A549 (cell line): ENCODE measurements around the gene SRC. TPM values are rescaled to one million over a fixed set of nuclear protein-coding genes. Genes with fewer than 3 reads are reported as not detected.

Experiments used
- ATAC-seq, 2 experiments: fragments of 200-7000 bp in 1 of 2; fragments of >200 bp in 1 of 2; cut with Nextera tagmentation in 1 of 2; cut with Tn5 transposase in 1 of 2; 3 replicates each; pipeline versions ENCODE4 v1.8.0 to v1.9.1; 2018 to 2020; ENCODE audit warnings: mild to moderate bottlenecking in 1 of 2, moderate library complexity in 1 of 2
- CTCF ChIA-PET: fragments of 300-600 bp; sonication (Branson Sonifier 250); formaldehyde crosslinking; extraction: SDS; loops from one replicate; lab custom pipeline; 2021; ENCODE audit warnings: antibody characterized with exemption, inconsistent platforms; lab: Yijun Ruan, JAX
- POLR2A ChIA-PET: fragments of 350-600 bp; formaldehyde crosslinking; extraction: SDS; loops from one replicate; lab custom pipeline; 2021; ENCODE audit warnings: antibody characterized with exemption, inconsistent platforms; lab: Yijun Ruan, JAX
- DNase-seq, 2 experiments: peaks; one replicate each; pipeline versions ENCODE4 v3.0.0 to v3.0.0-alpha.2; 2011 to 2016; ENCODE audit warnings: low read depth in 1 of 2, low spot score in 1 of 2
- FAIRE-seq: peaks from 2 replicates; lab custom pipeline; 2011; peaks lifted over from hg19 to GRCh38; lab: Jason Lieb, UNC
- H3K27ac ChIP-seq, 2 experiments: fragments of >200 bp; sonication (Bioruptor Twin); formaldehyde crosslinking; 3 replicates each; pipeline ENCODE4 v1.5.1; 2016 to 2017
- H3K4me1 ChIP-seq: fragments of >200 bp; sonication (Bioruptor Twin); formaldehyde crosslinking; 3 replicates; pipeline ENCODE4 v1.6.1; 2016
- H3K4me2 ChIP-seq: fragments of >200 bp; sonication (Bioruptor Twin); formaldehyde crosslinking; 3 replicates; pipeline ENCODE4 v1.6.1; 2016
- H3K4me3 ChIP-seq: fragments of >200 bp; sonication (Bioruptor Twin); formaldehyde crosslinking; 3 replicates; pipeline ENCODE4 v1.5.1; 2016
- H3K9me3 ChIP-seq: fragments of >200 bp; sonication (Bioruptor Twin); formaldehyde crosslinking; 3 replicates; pipeline ENCODE4 v1.6.1; 2016
- CHD4 ChIP-seq: fragments of 200-600 bp; sonication (generic); IDR thresholded peaks from 2 replicates; pipeline ENCODE4 v1.6.1; 2016; ENCODE audit warnings: antibody characterized with exemption, mild to moderate bottlenecking, borderline replicate concordance
- EHMT2 ChIP-seq: fragments of 200-600 bp; sonication (generic); IDR thresholded peaks from 2 replicates; pipeline ENCODE4 v1.6.1; 2016; ENCODE audit warnings: antibody characterized with exemption, low read depth, mild to moderate bottlenecking, moderate library complexity
- FOSB ChIP-seq: fragments of 250-450 bp; sonication (Bioruptor Pico); IDR thresholded peaks from 2 replicates; pipeline ENCODE4 v1.5.0; 2020; ENCODE audit warnings: mild to moderate bottlenecking, moderate library complexity
- FOXS1 ChIP-seq: fragments of 250-450 bp; sonication (Bioruptor Pico); IDR thresholded peaks from 2 replicates; pipeline ENCODE4 v1.5.0; 2020; ENCODE audit warnings: mild to moderate bottlenecking, moderate library complexity
- HDAC2 ChIP-seq: fragments of 200-600 bp; sonication (generic); IDR thresholded peaks from 2 replicates; pipeline ENCODE4 v1.6.1; 2016
- JUN ChIP-seq, 2 experiments: fragments of >200 bp; sonication (Bioruptor Twin); formaldehyde crosslinking; IDR thresholded peaks; 2 replicates in 1 of 2; 3 replicates in 1 of 2; pipeline ENCODE4 v1.6.1; 2016 to 2017
- KDM1A ChIP-seq: fragments of 200-600 bp; sonication (generic); IDR thresholded peaks from 2 replicates; pipeline ENCODE4 v1.6.1; 2016; ENCODE audit warnings: low read depth, mild to moderate bottlenecking
- MAZ ChIP-seq: fragments of 150-350 bp; IDR thresholded peaks from 2 replicates; pipeline ENCODE4 v1.6.1; 2014; ENCODE audit warnings: antibody characterized with exemption, low read depth, low read length, borderline replicate concordance
- NPAS2 ChIP-seq: fragments of 250-450 bp; sonication (Bioruptor Pico); IDR thresholded peaks from 2 replicates; pipeline ENCODE4 v1.8.0; 2022; ENCODE audit warnings: mild to moderate bottlenecking, moderate library complexity, borderline replicate concordance
- NR3C1 ChIP-seq: fragments of >200 bp; sonication (Bioruptor Twin); formaldehyde crosslinking; IDR thresholded peaks from 3 replicates; pipeline ENCODE4 v1.6.1; 2017
- POLR2A ChIP-seq: IDR thresholded peaks from 2 replicates; pipeline ENCODE4 v1.6.1; 2012; ENCODE audit warnings: mild to moderate bottlenecking, low read length
- SMC3 ChIP-seq: fragments of >200 bp; sonication (Bioruptor Twin); formaldehyde crosslinking; IDR thresholded peaks from 3 replicates; pipeline ENCODE4 v1.6.1; 2018; ENCODE audit warnings: inconsistent platforms
- TFCP2L1 ChIP-seq: fragments of 250-450 bp; sonication (Bioruptor Pico); IDR thresholded peaks from 2 replicates; pipeline ENCODE4 v1.5.0; 2021; ENCODE audit warnings: mild to moderate bottlenecking
- WGBS: methylation state at CpG from one replicate; pipeline ENCODE4 v1.1.6; 2017; ENCODE audit errors: missing lambda C conversion rate; 5-methylcytosine and 5-hydroxymethylcytosine counted together
- polyA plus RNA-seq, 4 experiments: library from polyadenylated mRNA; depleted of rRNA in 3 of 4; stranded (reverse); fragments of >200 nt; fragmentation: RNase III in 1 of 4; extraction: RNeasy Plus Mini Kit Qiagen cat#74134 plus additional on column Dnase treatment in 1 of 4; gene quantifications; 2 replicates in 3 of 4; 3 replicates in 1 of 4; pipeline ENCODE4 v1.2.3, GENCODE V29; 2011 to 2017
- TF ChIP-seq, protein P1 (sequence below): fragments of >200 bp; sonication (Bioruptor Twin); formaldehyde crosslinking; IDR thresholded peaks from 3 replicates; pipeline ENCODE4 v1.5.1; 2016
- TF ChIP-seq, protein P2 (sequence below): fragments of >200 bp; sonication (Bioruptor Twin); formaldehyde crosslinking; IDR thresholded peaks from 3 replicates; pipeline ENCODE4 v1.6.1; 2016
- TF ChIP-seq, protein P3 (sequence below): IDR thresholded peaks from 2 replicates; pipeline ENCODE4 v1.6.1; 2012; ENCODE audit warnings: low read depth, borderline replicate concordance

Gene SRC
- polyA plus RNA-seq, 2 of the 4 experiments (the other 2 are of a cell fraction), result 139 to 154 TPM

DNA sequence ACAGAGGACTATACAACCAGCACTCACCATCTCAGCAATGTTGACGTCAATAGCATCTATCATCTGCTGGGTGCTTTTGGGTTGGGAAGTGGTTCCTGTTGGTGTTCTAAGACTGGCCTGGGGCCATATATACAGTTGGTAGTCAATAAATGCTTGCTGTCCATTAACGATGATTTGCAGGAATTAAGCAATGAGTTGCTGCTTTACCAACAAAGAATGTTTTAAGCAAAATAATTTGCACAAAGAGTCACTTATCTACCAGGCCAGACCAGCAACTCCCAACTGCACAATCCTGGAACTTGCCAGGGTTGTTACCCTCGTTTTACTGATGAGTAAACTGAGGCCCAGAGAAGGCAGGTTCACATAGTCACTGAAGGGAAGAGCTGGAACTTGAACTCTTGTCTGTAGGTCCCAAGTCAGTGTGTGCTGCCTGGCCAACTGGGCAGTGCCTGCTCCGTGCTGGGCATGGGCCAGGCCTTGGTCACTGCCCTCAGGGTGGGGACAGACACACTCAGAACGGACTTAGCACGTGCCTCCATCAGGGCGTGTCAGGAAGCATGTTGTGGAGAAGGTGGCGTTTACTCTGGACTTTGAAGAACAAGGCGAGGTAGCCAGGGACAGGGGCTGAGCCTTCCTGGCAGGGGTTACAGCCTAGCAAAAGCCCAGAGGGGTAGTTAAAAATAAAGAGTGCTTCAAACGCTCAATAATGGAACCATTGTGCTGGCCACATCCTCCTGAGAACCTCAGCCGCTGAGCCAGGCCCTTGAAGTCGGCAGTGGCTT is 2.5 kb upstream of the SRC start (continued):
- TF ChIP-seq MAZ, result no peak
- TF ChIP-seq, protein P1, sequence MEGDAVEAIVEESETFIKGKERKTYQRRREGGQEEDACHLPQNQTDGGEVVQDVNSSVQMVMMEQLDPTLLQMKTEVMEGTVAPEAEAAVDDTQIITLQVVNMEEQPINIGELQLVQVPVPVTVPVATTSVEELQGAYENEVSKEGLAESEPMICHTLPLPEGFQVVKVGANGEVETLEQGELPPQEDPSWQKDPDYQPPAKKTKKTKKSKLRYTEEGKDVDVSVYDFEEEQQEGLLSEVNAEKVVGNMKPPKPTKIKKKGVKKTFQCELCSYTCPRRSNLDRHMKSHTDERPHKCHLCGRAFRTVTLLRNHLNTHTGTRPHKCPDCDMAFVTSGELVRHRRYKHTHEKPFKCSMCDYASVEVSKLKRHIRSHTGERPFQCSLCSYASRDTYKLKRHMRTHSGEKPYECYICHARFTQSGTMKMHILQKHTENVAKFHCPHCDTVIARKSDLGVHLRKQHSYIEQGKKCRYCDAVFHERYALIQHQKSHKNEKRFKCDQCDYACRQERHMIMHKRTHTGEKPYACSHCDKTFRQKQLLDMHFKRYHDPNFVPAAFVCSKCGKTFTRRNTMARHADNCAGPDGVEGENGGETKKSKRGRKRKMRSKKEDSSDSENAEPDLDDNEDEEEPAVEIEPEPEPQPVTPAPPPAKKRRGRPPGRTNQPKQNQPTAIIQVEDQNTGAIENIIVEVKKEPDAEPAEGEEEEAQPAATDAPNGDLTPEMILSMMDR, result no peak

DNA sequence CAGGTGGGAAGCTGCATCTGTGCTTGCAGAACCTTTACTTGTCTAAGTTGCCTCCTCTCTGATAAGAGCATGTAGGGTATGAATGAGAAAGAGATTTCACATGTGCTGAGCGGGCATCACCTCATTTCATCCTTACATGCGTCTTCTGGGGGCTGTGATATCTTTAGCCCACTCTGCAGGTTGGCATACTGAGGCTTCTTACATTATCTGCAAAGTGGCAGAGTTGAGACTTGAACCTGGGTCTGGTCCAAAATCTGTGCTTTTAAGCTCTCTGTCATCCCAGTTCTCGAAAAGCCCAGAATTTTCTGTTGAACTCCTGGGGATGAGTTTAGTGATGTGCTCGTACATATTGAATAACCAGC is 2.0 kb upstream of the SRC start:
- DNase-seq, result no peak
- FAIRE-seq, result no peak
- POLR2A ChIA-PET, result interaction anchor here (1.1 to 2.7 kb wide), 4 partner anchors 35 to 55 kb away, joined by 3 to 23 read pairs (median 6); partner anchors contain the start of gene MANBAL
- ATAC-seq, result no peak
- TF ChIP-seq EHMT2 (no peak), HDAC2 (peak; percentile 75), KDM1A (peak; percentile 93)
- peaks cover 52% of the 10 kb centered on the region for H3K4me1 ChIP-seq
- H3K27ac ChIP-seq, result peak overlapping the region; percentile 99 to 100
- WGBS, result 68% methylated on average over 4 of the region's 4 CpGs
- H3K9me3 ChIP-seq, result no peaks in the 10 kb centered on the region
- no peak overlapping the region for H3K4me3 ChIP-seq
- peak overlapping the region; percentile 93 for H3K4me2 ChIP-seq
- CTCF ChIA-PET, result interaction anchor here (1.0 to 3.5 kb wide), 6 partner anchors 8 to 75 kb away, joined by 3 to 28 read pairs (median 4); no protein-coding TSS in a partner anchor

DNA sequence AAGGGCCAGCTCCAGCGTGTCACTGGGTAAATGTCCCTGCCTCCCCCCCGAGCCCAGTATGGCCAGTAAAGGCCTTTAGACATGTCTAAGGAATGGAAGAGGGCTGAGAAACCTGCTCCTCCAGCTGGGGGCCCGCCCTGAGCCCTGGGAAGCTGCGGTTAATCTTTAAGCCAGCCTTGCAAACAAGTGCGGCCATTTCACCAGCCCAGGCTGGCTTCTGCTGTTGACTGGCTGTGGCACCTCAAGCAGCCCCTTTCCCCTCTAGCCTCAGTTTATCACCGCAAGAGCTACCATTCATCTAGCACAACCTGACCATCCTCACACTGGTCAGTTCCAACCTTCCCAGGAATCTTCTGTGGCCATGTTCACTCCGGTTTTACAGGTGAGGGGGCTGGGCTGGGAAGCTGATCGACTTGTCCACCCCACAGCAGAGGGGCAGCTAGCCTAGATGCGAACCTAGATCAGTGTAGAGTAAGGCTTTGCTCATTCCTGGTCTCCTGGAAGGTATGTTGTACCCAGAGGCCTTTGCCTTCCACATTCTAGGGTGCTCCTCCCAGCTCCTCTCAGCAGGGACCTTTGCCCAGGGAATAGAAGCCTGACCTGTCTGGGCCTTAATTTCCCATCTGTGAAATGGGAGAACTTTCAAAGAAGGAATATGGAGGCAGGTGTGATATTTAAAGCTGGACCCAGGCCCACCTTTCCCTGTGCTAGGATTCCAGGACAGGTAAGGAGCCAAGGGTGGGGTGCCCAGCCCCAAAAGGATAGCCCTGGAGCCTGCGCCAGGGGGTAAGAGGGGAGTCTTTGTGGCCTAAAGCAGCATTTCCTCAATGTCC is 1.2 kb upstream of the SRC start:
- DNase-seq, result peak; percentile 68 to 85

DNA sequence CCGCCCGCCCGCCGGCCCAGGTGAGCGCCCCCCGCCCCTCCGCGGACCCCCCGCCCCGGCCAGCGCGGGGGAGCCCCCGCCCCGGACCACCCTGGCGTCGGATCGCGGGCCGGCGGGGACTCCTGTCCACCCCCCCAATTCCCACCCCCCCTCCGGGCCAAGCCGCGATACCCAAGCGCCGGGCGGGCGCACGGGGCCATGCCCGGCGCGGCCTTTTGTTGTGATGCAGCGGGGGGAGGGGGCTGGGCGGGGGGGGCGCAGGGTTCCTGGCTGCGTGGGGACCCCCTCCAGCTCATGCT is 245 bp downstream of the SRC start:
- H3K4me1 ChIP-seq, result peaks cover 74% of the 10 kb centered on the region
- H3K27ac ChIP-seq, result peak overlapping the region; percentile 99 to 100
- peak overlapping the region; percentile 89 for H3K4me3 ChIP-seq
- peak overlapping the region; percentile 93 for H3K4me2 ChIP-seq
- ATAC-seq (peak in 1 of 2 experiments; percentile 11; a peak in 2 of 6 replicates), FAIRE-seq (no peak), DNase-seq (no peak)
- TF ChIP-seq NR3C1 (no peak), SMC3 (0 out of 3 replicates have a peak, but pooled peaks have one; percentile 7), JUN (IDR thresholded peaks at IDR 0.05) (peak in 1 of 2 experiments; percentile 11; a peak in 1 of 5 replicates), FOXS1 (CRISPR knock-in tag) (no peak), NPAS2 (CRISPR knock-in tag) (no peak)
- TF ChIP-seq, protein P2, sequence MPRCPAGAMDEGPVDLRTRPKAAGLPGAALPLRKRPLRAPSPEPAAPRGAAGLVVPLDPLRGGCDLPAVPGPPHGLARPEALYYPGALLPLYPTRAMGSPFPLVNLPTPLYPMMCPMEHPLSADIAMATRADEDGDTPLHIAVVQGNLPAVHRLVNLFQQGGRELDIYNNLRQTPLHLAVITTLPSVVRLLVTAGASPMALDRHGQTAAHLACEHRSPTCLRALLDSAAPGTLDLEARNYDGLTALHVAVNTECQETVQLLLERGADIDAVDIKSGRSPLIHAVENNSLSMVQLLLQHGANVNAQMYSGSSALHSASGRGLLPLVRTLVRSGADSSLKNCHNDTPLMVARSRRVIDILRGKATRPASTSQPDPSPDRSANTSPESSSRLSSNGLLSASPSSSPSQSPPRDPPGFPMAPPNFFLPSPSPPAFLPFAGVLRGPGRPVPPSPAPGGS, result 0 out of 3 replicates have a peak, but pooled peaks have one; percentile 4
- ChIA-PET POLR2A (interaction anchor here (0.6 to 2.7 kb wide), 4 partner anchors 10 to 115 kb away, joined by 3 to 23 read pairs (median 4); partner anchors contain the start of gene MANBAL), CTCF (interaction anchor here (1.4 to 3.5 kb wide), 2 partner anchors 38 to 54 kb away, joined by 3 to 28 read pairs; no protein-coding TSS in a partner anchor)
- no peaks in the 10 kb centered on the region for H3K9me3 ChIP-seq
- WGBS, result no CpG with 5 or more reads among the region's 35 CpGs

More for the DNA sequence above, 1.2 kb upstream of the SRC start:
- peak; percentile 3 to 46; a peak in 1 of 5 replicates for TF ChIP-seq JUN (IDR thresholded peaks at IDR 0.05)
- peak; percentile 98 for TF ChIP-seq KDM1A
- TF ChIP-seq, protein P3, sequence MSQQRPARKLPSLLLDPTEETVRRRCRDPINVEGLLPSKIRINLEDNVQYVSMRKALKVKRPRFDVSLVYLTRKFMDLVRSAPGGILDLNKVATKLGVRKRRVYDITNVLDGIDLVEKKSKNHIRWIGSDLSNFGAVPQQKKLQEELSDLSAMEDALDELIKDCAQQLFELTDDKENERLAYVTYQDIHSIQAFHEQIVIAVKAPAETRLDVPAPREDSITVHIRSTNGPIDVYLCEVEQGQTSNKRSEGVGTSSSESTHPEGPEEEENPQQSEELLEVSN, result no peak
- TF ChIP-seq SMC3, result 0 out of 3 replicates have a peak, but pooled peaks have one; percentile 5
- peak; percentile 43 for TF ChIP-seq POLR2A
- TF ChIP-seq HDAC2, result peak; percentile 96
- no peak for TF ChIP-seq TFCP2L1 (CRISPR knock-in tag)
- peak; percentile 91; the same call in 1 of the 2 replicates for TF ChIP-seq CHD4
- TF ChIP-seq FOSB (CRISPR knock-in tag), result 0 out of 2 replicates have a peak, but pooled peaks have one; percentile 47
- H3K4me2 ChIP-seq, result peak overlapping the region; percentile 93
- no peak for FAIRE-seq
- ChIA-PET POLR2A (interaction anchor here (0.9 to 2.7 kb wide), 6 partner anchors 8 to 56 kb away, joined by 3 to 23 read pairs (median 4); partner anchors contain the start of gene MANBAL), CTCF (interaction anchor here (0.8 to 3.5 kb wide), 10 partner anchors 9 to 112 kb away, joined by 3 to 28 read pairs (median 4); partner anchors contain the start of gene MANBAL)
- 9% methylated on average over 10 of the region's 10 CpGs for WGBS
- peaks cover 60% of the 10 kb centered on the region for H3K4me1 ChIP-seq
- H3K27ac ChIP-seq, result peak overlapping the region; percentile 99 to 100
- H3K9me3 ChIP-seq, result no peaks in the 10 kb centered on the region
- peak; percentile 57 to 75; a peak in 5 of 6 replicates for ATAC-seq
- H3K4me3 ChIP-seq, result peak overlapping the region; percentile 89
